T-helper 2 cell (primary cell): Measurements from ENCODE around the gene GAS5.

Experiments
- DNase-seq, 5 experiments: peaks; one replicate each; pipeline versions ENCODE4 v3.0.0 to v3.0.0-alpha.2; 2012 to 2022

Gene GAS5

DNA sequence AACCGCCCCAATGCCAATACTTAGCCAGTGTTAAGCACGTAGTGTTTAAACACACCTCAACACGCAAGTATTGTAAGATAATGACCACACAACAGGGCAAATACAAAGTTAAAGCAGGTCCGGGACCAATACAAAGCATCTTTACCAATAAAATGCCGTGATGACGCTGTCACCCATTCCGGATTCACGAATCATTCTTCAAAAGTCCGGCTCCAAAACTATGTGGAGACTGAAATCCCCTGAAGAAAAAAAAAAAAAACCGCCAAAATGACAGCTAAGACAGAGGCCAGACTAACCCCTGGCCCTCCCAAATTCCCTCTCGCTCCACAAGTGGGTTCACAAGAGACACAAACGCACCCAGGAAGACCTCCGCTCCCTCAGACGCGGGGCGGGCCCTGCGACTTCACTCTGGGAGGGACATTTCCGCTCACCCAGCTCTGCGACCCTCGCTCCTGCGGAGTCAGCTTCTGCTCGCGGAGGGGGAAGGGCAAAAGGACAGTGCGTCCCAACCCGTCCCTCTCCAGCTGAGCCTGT lies 43.9 kb downstream of the GAS5 start:
- DNase-seq, result no peak

DNA sequence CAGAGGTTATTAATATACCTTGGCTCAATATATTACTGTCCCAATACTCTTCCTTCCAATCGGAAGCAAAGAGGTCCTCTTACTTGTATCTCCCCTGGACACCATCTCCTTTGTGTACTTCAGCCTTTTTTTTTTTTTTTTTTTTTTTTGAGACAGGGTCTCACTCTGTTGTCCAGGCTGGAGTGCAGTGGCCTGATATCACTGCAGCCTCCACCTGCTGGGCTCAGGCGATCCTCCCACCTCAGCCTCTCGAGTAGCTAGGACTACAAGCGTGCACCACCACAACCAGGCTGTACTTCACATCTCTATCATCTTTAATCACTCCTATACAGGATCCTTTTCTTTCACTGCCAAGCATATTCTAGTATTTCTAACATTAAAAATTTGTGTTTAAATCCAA lies 46.1 kb downstream of the GAS5 start:
- DNase-seq, result no peak

DNA sequence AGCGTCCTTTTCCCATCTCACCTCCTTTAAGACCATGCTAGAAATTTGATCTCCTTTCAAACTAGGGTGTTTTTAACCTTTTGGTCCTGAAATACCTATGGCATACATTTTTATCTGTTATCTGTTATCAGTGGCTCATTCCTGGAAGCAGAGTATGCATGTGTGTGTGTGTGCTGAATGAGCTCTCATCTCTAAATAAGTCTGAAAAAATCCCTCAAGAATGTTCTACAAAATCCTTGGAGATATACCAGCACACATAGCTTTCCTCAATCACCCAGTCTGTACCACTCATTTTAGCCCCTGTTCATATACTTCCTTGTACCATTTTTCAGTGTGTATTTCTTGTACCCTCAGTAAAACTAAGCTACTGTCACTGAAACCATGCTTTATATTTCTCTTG lies 49.3 kb downstream of the GAS5 start:
- DNase-seq, result no peak
